Esophagus (tissue), 2 donors: Measurements from ENCODE around the gene TSPAN18. TPM values are rescaled to one million over a fixed set of nuclear protein-coding genes. Genes with fewer than 3 reads are reported as not detected.

ENCODE experiments used
- H3K27ac ChIP-seq, 2 donors: one replicate each; pipeline ENCODE4 v1.5.1; 2013; ENCODE audit warnings: low read depth in 2 of 2, mild to moderate bottlenecking in 2 of 2, inconsistent platforms in 1 of 2, low read length in 1 of 2, moderate library complexity in 1 of 2
- H3K27me3 ChIP-seq, 2 donors: one replicate each; pipeline ENCODE4 v1.6.1; 2013; ENCODE audit warnings: low read length in 2 of 2, control low read depth in 1 of 2, mild to moderate bottlenecking in 1 of 2; ENCODE audit not compliant: insufficient read depth in 2 of 2, control insufficient read depth in 1 of 2
- H3K36me3 ChIP-seq, 2 donors: one replicate each; pipeline ENCODE4 v1.6.1; 2013; ENCODE audit warnings: low read length in 1 of 2; ENCODE audit not compliant: control insufficient read depth in 2 of 2, insufficient read depth in 2 of 2
- H3K4me1 ChIP-seq, 2 donors: one replicate each; pipeline ENCODE4 v1.6.1; 2013; ENCODE audit warnings: low read length in 1 of 2; ENCODE audit not compliant: control insufficient read depth in 2 of 2, insufficient read depth in 2 of 2
- H3K4me3 ChIP-seq, 2 donors: one replicate each; pipeline ENCODE4 v1.5.1; 2013; ENCODE audit warnings: low read length in 2 of 2, mild to moderate bottlenecking in 2 of 2, low read depth in 1 of 2, moderate library complexity in 1 of 2
- H3K9me3 ChIP-seq, 2 donors: one replicate each; pipeline ENCODE4 v1.6.1; 2013; ENCODE audit warnings: mild to moderate bottlenecking in 2 of 2, low read depth in 1 of 2, low read length in 1 of 2, moderate library complexity in 1 of 2; ENCODE audit not compliant: control insufficient read depth in 2 of 2, insufficient read depth in 1 of 2
- WGBS, 2 donors: extraction: QIAGEN DNeasy Blood & Tissue Kit; methylation state at CpG; one replicate each; pipeline ENCODE4 v1.1.7; 2013; 5-methylcytosine and 5-hydroxymethylcytosine counted together
- polyA plus RNA-seq, 2 donors: library from polyadenylated mRNA; stranded (reverse); fragments of 200-250 nt; gene quantifications; one replicate each; pipeline ENCODE4 v1.2.3, GENCODE V29; 2013
- donor health status: healthy with polysubstance abuse.
- donor health status: Bipolar disorder and iron deficiency.

The TSPAN18 gene
- polyA plus RNA-seq, 2 donors, result 2.2 to 3.1 TPM

DNA sequence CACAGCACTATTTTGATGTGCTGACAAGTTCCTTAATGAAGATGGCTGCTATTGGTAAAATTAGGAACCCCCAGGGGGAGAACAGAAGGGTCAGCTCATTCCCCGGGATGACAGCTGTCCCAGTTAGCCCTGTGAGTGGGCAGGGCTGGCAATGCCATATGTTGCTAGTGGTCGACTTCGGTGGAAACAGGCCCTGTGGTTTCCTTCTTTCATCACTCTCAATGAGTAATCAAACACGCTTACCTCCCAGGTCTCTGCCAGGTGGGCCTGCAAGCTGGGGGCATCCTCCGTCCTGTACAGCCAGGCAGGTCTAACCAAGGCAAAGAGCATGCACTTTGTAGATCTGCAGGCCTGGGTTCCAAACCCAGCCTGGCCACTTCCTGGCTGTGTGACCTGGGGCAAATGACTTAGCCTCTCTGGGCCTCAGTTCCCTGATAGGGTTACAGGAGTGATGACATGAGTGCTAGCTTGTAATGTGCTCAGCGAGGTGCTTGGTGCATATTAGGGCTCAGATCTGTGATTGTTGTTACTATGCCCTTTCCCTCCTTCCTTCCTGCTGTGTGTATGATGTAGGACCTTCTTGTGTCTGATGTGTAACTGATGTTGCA lies 85.2 kb downstream of the TSPAN18 start:
- Histone ChIP-seq H3K27ac (peak overlapping the region in 1 of 2 donors; percentile 22), H3K27me3 (no peaks in the 10 kb centered on the region), H3K4me3 (no peak overlapping the region), H3K4me1 (peaks cover 0 to 5% of the 10 kb centered on the region in 2 donors), H3K9me3 (no peaks in the 10 kb centered on the region), H3K36me3 (no peaks in the 10 kb centered on the region)
- WGBS, 2 donors, result 52 to 67% methylated on average over 6 of the region's 6 CpGs

DNA sequence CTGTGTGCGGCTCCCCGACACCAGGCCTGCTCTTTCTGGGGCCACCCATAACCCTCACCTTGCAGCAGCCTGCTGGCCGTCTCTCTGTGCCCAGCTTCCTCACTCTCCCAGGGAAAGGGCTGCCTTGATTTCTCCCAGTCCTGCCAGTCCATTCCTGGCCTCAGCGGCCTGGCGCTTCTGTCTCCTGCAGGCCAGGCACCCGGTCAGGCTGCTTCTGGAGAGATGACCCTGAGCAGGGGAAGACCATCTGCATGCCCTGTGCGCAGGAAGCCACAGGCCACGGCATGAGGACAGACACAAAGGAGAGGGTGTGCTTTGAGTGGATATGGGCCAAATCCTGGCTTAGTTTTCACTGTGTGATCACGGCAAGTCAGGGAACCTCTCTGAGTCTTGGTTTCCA lies 86.2 kb downstream of the TSPAN18 start:
- Histone ChIP-seq H3K27ac (no peak overlapping the region), H3K27me3 (no peaks in the 10 kb centered on the region), H3K4me1 (peaks cover 0 to 4% of the 10 kb centered on the region in 2 donors), H3K36me3 (no peaks in the 10 kb centered on the region), H3K4me3 (no peak overlapping the region), H3K9me3 (no peaks in the 10 kb centered on the region)
- WGBS, 2 donors, result 63 to 65% methylated on average over 9 of the region's 9 CpGs

DNA sequence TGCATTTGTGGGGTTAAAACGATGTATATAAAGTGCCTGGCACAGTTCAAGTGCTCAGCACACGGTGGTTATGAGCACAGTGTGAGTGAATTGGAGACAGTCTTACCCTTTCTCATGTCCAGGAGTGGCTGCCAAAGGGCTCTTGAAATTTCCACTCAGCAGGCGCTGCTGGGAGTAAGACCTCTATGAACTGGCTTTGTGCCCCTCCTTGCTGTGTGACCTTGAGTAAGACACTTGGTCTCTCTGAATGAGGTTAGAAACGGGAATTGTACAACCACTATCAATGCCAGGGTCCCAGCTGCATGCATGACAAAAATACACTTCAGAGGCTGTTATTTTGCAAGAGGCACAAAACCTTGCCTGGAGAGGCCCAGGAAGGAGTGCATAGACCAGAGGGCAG lies 86.6 kb downstream of the TSPAN18 start:
- Histone ChIP-seq H3K4me3 (no peak overlapping the region), H3K27me3 (no peaks in the 10 kb centered on the region), H3K9me3 (no peaks in the 10 kb centered on the region), H3K36me3 (no peaks in the 10 kb centered on the region), H3K27ac (no peak overlapping the region), H3K4me1 (peaks cover 0 to 4% of the 10 kb centered on the region in 2 donors)
- WGBS, 2 donors, result 46 to 69% methylated on average over 4 of the region's 4 CpGs

DNA sequence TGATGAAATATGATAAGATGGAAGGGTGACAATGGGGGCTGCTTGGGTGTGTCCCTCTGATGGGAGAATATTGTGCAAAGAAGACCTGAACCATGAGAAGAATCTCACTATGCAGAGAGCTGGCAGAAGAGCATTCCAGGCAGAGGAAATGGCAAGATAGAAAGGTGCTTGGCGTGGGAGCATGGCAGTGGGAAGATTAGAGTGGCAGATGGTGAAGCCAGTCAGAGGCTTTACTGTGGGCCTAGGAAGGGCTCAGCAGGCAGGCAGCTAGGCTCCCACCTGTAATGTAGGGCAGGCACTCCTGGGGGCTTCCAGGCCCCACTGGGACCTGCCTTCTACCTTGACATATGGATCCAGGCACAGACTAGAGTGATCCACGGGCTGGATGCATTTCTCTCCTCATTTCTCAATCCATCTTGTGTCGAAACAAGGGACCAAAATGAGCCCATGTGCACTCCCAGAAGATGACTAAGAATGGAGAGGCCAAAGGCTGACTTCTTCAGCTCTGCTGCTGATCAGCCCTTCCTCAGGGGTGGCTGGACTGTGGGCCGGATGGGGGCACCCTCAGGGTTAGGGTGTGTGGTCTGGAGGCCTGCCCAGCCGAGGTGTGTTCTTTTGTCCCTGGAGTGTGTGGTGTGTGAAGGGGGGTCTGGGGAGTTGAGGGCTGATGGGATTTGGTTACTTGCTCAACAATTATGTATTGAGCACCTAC lies 88.3 kb downstream of the TSPAN18 start:
- H3K9me3 ChIP-seq, result no peaks in the 10 kb centered on the region
- H3K27ac ChIP-seq, result no peak overlapping the region
- no peaks in the 10 kb centered on the region for H3K36me3 ChIP-seq
- H3K4me3 ChIP-seq, result no peak overlapping the region
- peaks cover under 1 to 4% of the 10 kb centered on the region in 2 donors for H3K4me1 ChIP-seq
- WGBS, 2 donors, result 68 to 70% methylated on average over 5 of the region's 5 CpGs
- H3K27me3 ChIP-seq, result no peaks in the 10 kb centered on the region

DNA sequence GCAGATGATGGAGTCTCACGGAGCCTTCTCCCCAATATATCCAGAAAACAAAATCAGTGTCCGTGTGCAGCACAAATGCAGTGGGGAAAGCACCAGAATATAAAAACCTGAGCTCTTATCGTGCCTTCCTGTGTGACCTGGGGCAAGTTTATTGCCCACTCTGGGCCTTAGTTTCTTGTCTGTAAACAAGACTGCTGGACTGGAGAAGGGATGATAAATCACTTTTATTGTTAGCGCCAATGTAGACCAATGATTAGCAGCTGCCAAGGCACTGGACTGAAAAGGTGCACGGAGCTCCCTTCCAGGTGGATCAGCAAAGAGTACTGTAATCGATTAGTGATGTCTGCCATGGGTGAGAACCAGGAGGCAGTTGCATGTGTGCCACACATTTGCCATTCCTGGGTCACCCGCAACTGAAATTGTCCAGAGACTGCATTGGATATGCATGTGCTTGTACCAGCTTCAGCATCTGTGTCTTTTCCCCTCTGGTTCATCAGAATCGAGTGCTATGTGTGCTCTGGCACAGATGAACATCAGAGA lies 89.2 kb downstream of the TSPAN18 start:
- 87 to 91% methylated on average over 8 of the region's 8 CpGs for WGBS, 2 donors
- Histone ChIP-seq H3K27ac (no peak overlapping the region), H3K36me3 (no peaks in the 10 kb centered on the region), H3K27me3 (no peaks in the 10 kb centered on the region), H3K4me1 (peaks cover 2 to 4% of the 10 kb centered on the region in 2 donors), H3K4me3 (no peak overlapping the region), H3K9me3 (no peaks in the 10 kb centered on the region)

DNA sequence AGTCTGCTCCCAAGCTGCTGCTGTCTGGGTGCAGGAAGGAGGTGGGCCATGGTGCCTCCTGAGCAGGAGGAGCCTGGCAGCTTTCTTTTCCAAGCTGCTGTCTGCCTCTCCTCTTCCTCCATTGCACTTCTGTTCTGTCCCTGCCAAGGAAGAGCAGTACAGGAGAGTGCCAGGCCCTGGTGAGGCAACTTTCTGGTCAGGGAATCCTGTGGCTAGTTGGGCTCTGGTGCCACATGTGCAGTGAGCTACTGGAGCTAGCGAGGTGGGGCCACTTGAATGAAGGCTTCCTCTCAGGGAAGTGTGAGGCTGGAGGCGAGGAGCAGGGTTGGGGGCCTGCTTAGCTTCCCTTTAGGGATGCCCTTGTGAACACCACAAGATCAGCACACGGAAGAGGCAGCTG lies 90.0 kb downstream of the TSPAN18 start:
- WGBS, 2 donors, result 81 to 93% methylated on average over 3 of the region's 3 CpGs
- peaks cover 2 to 4% of the 10 kb centered on the region in 2 donors for H3K4me1 ChIP-seq
- no peak overlapping the region for H3K4me3 ChIP-seq
- H3K9me3 ChIP-seq, result no peaks in the 10 kb centered on the region
- no peak overlapping the region for H3K27ac ChIP-seq
- no peaks in the 10 kb centered on the region for H3K27me3 ChIP-seq
- no peaks in the 10 kb centered on the region for H3K36me3 ChIP-seq

DNA sequence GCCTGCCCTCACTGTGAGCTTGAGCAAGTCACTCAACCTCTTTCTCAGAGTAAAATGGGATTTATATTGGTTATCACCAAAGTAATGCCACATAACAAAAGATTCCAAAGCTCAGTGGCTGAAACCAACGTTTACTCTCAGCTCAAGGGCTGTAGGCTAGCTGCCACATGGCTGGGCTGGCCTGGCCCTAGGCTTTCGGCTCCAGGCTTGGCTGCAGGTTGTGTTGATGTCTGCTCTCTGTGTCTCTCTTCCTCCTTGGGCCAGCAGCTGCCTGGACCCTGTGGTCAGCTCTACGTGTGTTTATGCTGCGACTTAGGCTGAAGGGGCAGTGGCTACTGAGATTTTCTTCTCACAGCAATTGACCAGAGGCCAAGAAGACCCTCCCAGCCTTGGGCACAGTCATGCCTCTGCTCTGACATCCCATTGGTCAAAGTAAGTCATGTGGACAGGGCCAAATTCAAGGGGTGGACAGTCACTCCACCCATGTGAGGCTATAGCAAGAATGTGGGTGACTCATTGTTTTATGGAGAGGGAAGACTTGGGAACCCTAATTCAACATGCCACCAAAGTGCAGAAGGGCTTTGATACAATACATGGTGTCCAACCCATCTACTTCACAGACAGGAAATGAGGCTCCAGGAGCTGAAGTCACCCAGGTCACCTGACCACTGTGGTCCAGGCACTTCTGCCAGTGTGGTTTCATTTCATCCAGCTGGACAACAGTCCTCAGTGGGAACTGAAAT lies 90.6 kb downstream of the TSPAN18 start:
- H3K36me3 ChIP-seq, result no peaks in the 10 kb centered on the region
- H3K27ac ChIP-seq, result peak overlapping the region in 1 of 2 donors; percentile 35
- no peaks in the 10 kb centered on the region for H3K9me3 ChIP-seq
- H3K4me3 ChIP-seq, result no peak overlapping the region
- WGBS, 2 donors, result 65% methylated on average over 4 of the region's 4 CpGs
- H3K4me1 ChIP-seq, result peaks cover 2 to 4% of the 10 kb centered on the region in 2 donors
- no peaks in the 10 kb centered on the region for H3K27me3 ChIP-seq

DNA sequence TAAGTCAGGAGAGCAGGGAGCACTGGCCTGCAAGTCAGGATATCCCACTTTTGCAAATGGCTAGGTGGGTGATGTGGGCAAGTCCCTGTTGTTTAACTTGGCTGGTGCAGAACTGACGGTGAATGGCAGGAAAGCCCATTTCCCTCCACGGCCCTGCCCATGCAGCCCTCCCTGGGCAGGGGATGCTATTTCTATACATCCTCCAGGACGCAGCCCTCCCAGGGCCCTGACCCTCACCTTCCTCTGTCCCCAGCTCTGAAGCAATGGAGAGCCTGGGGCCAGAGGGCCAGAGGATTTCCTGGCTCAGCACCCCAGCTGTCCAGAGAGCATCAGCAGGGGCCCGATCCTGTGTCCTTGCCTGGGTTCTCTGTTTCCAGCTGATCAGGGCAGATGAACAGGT lies 91.3 kb downstream of the TSPAN18 start:
- Histone ChIP-seq H3K9me3 (no peaks in the 10 kb centered on the region), H3K27ac (peak overlapping the region in 1 of 2 donors; percentile 35), H3K27me3 (no peaks in the 10 kb centered on the region), H3K4me3 (no peak overlapping the region), H3K36me3 (no peaks in the 10 kb centered on the region), H3K4me1 (peaks cover 2 to 4% of the 10 kb centered on the region in 2 donors)
- 77 to 81% methylated on average over 4 of the region's 4 CpGs for WGBS, 2 donors

DNA sequence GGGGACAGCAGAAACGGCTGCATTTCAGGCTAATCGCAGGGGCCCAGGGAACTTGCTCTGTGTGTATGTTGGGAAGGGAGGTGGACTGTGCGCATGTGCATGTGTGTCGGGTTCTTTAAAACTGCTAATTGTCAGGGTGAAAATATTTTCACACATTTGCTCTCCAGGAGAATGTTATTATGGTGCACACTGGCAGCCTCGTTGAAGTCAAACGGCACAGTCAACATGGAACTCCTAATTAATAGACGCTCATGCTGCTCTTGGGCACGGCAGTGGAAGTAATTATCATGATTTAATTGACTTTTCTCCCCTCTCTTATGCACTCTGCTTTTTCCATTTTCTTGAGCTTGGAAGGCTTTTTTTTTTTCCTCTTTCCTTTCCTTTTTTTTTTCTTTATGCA lies 92.6 kb downstream of the TSPAN18 start:
- no peaks in the 10 kb centered on the region for H3K36me3 ChIP-seq
- 67 to 86% methylated on average over 8 of the region's 8 CpGs for WGBS, 2 donors
- H3K27ac ChIP-seq, result peak overlapping the region in 1 of 2 donors; percentile 61

More for the DNA sequence above, 92.6 kb downstream of the TSPAN18 start:
- no peak overlapping the region for H3K4me3 ChIP-seq
- H3K4me1 ChIP-seq, result peaks cover 2 to 4% of the 10 kb centered on the region in 2 donors
- no peaks in the 10 kb centered on the region for H3K9me3 ChIP-seq
- no peaks in the 10 kb centered on the region for H3K27me3 ChIP-seq
